HL-60 (cell line): Measurements from ENCODE around the gene MPP2.

Source experiments
- POLR2AphosphoS5 ChIP-seq: IDR thresholded peaks from 2 replicates; pipeline ENCODE4 v1.6.1; 2012; ENCODE audit warnings: low read depth
- TF ChIP-seq, protein P1 (sequence below): IDR thresholded peaks from one replicate; pipeline ENCODE4 v1.5.1; 2011; ENCODE audit warnings: low read length, control low read depth, inconsistent platforms; ENCODE audit not compliant: insufficient read depth

DNA sequence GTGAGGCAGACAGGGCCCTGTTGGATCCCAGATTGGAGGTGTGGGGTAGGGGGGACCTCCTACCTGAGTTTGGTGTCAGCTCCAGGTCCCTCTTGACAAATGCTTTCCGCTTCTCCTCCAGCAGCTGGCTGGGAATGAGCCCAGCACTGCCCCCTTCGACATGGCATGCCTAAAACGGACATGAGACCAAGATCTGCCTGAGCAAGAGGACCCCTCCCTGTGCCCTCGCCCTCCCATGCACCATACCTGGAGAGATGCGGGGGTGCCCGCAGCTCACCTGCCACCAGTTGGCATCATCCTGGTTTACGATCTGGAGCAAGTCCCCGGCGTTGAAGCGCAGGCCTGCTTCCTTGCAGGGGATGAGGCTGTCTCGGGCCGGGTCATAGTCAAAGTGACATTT lies 26.2 kb downstream of the MPP2 start:
- TF ChIP-seq POLR2AphosphoS5 = no peak
- TF ChIP-seq, protein P1, sequence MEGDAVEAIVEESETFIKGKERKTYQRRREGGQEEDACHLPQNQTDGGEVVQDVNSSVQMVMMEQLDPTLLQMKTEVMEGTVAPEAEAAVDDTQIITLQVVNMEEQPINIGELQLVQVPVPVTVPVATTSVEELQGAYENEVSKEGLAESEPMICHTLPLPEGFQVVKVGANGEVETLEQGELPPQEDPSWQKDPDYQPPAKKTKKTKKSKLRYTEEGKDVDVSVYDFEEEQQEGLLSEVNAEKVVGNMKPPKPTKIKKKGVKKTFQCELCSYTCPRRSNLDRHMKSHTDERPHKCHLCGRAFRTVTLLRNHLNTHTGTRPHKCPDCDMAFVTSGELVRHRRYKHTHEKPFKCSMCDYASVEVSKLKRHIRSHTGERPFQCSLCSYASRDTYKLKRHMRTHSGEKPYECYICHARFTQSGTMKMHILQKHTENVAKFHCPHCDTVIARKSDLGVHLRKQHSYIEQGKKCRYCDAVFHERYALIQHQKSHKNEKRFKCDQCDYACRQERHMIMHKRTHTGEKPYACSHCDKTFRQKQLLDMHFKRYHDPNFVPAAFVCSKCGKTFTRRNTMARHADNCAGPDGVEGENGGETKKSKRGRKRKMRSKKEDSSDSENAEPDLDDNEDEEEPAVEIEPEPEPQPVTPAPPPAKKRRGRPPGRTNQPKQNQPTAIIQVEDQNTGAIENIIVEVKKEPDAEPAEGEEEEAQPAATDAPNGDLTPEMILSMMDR = no peak
